Aorta (tissue), 5 donors: ENCODE results near the gene DPH2. TPM values are rescaled to one million over a fixed set of nuclear protein-coding genes. Genes with fewer than 3 reads are reported as not detected.

Source experiments
- ATAC-seq: fragments of 200-7000 bp; cut with Tn5 transposase; one replicate; pipeline ENCODE4 v1.9.1; 2022; ENCODE audit warnings: moderate library complexity; ENCODE audit not compliant: low FRiP score
- DNase-seq, 2 donors: peaks; one replicate each; pipeline ENCODE4 v3.0.0-alpha.2; 2020
- H3K27ac ChIP-seq, 2 donors: one replicate each; pipeline ENCODE4 v1.5.1; 2013; ENCODE audit warnings: low read length in 2 of 2, mild to moderate bottlenecking in 2 of 2, moderate library complexity in 2 of 2, control low read depth in 1 of 2, inconsistent platforms in 1 of 2, low read depth in 1 of 2
- H3K27me3 ChIP-seq, 2 donors: one replicate each; pipeline ENCODE4 v1.6.1; 2013; ENCODE audit warnings: control low read depth in 1 of 2, low read length in 1 of 2, mild to moderate bottlenecking in 1 of 2, moderate library complexity in 1 of 2; ENCODE audit not compliant: insufficient read depth in 2 of 2, control insufficient read depth in 1 of 2
- H3K36me3 ChIP-seq, 2 donors: one replicate each; pipeline ENCODE4 v1.6.1; 2013; ENCODE audit warnings: control low read depth in 1 of 2, low read length in 1 of 2, mild to moderate bottlenecking in 1 of 2; ENCODE audit not compliant: insufficient read depth in 2 of 2, control insufficient read depth in 1 of 2
- H3K4me1 ChIP-seq, 2 donors: one replicate each; pipeline ENCODE4 v1.6.1; 2013; ENCODE audit warnings: low read length in 2 of 2, control low read depth in 1 of 2, mild to moderate bottlenecking in 1 of 2, moderate library complexity in 1 of 2; ENCODE audit not compliant: insufficient read depth in 2 of 2, control insufficient read depth in 1 of 2
- H3K4me3 ChIP-seq, 2 donors: one replicate each; pipeline ENCODE4 v1.5.1; 2013; ENCODE audit warnings: low read length in 2 of 2, control low read depth in 1 of 2, mild to moderate bottlenecking in 1 of 2
- H3K9me3 ChIP-seq: one replicate; pipeline ENCODE4 v1.6.1; 2013; ENCODE audit warnings: mild to moderate bottlenecking, low read length; ENCODE audit not compliant: control insufficient read depth
- WGBS, 2 donors: extraction: QIAGEN DNeasy Blood & Tissue Kit; methylation state at CpG; one replicate each; pipeline ENCODE4 v1.1.7; 2013; 5-methylcytosine and 5-hydroxymethylcytosine counted together
- intact Hi-C, 2 donors: fragments of 100-400 bp; cut with DNase I; formaldehyde crosslinking; loops; one replicate each; pipeline versions ENCODE4 v1.14.2 to v1.15.0; 2022
- polyA plus RNA-seq, 2 donors: library from polyadenylated mRNA; stranded (reverse); fragments of 200-250 nt; gene quantifications; one replicate each; pipeline ENCODE4 v1.2.3, GENCODE V29; 2013
- total RNA-seq, 2 donors: library from RNA; stranded (reverse); fragmentation: NEBNext Ultra II Directional; extraction: Animal tissue kit (Norgen Biotek cat#: 25700); gene quantifications; one replicate each; pipeline ENCODE4 v1.2.1, GENCODE V29; 2021
- donor health status: healthy with polysubstance abuse.
- donor health status: Bipolar disorder and iron deficiency.
- donor health status: DM: no; HTN: no; CAD: no.
- donor health status: DM: no; HTN: no; CAD: no.
- donor health status: DM: yes; HTN: yes; CAD: no.

The DPH2 gene
- total and polyA plus RNA-seq, 4 donors: 6.0 to 15.8 (median 13.3) TPM

DNA sequence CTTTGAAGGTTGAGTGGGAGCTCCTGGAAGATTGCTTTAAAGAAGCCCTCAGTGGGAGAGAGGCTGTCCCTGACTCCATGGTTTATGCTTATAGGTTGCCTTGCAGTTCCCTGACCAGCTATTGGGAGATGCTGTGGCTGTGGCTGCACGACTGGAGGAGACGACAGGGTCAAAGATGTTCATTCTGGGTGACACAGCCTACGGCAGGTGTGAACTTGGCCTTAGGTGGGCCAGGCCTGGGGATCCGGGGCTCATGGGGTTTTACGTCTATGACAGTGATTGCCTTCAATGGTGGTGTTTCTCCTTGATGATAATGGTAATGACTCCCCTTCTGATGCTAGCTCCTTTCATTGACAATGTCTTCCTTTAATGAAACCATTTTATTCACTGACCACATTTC lies 692 bp downstream of the DPH2 start:
- Histone ChIP-seq H3K27ac (no peak overlapping the region), H3K4me1 (no peaks in the 10 kb centered on the region), H3K4me3 (peak overlapping the region; percentile 55 to 60), H3K36me3 (no peaks in the 10 kb centered on the region), H3K9me3 (no peaks in the 10 kb centered on the region), H3K27me3 (no peaks in the 10 kb centered on the region)
- no peak for DNase-seq
- 47 to 56% methylated on average over 5 of the region's 5 CpGs for WGBS, 2 donors
- intact Hi-C loops: no loop called here
- ATAC-seq: no peak

DNA sequence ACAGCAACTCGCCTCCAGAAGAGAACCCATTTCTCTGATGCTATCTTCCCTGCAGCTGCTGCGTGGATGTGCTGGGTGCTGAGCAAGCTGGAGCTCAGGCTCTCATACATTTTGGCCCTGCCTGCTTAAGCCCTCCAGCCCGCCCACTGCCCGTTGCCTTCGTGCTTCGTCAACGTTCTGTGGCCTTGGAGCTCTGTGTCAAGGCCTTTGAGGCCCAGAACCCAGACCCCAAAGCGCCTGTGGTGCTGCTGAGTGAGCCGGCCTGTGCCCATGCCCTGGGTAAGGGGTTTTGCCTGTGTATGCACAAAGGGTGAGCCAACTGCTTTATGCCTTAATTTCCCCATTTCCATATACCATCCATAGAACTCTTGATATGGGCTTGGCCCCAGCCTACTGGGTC lies 1.1 kb downstream of the DPH2 start:
- intact Hi-C loops: no loop called here
- WGBS, 2 donors: 88 to 89% methylated on average over 9 of the region's 9 CpGs
- Histone ChIP-seq H3K36me3 (no peaks in the 10 kb centered on the region), H3K27ac (no peak overlapping the region), H3K9me3 (no peaks in the 10 kb centered on the region), H3K4me3 (no peak overlapping the region), H3K27me3 (no peaks in the 10 kb centered on the region), H3K4me1 (no peaks in the 10 kb centered on the region)
- DNase-seq (no peak), ATAC-seq (no peak)

DNA sequence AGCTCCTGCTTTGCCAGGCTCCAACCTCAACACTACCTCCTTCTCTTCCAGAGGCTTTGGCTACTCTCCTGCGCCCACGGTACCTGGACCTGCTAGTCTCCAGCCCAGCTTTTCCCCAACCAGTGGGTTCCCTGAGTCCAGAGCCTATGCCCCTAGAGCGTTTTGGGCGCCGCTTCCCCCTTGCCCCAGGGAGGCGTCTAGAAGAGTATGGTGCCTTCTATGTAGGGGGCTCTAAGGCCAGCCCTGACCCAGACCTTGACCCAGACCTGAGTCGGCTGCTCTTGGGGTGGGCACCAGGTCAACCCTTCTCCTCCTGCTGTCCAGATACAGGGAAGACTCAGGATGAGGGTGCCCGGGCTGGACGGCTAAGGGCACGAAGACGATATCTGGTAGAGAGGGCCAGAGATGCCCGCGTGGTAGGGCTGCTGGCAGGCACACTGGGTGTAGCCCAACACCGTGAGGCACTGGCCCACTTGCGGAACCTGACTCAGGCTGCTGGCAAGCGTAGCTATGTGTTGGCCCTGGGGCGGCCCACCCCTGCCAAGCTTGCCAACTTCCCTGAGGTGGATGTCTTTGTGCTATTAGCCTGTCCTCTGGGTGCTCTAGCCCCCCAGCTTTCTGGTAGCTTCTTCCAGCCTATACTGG lies 1.6 kb downstream of the DPH2 start:
- no peak overlapping the region for H3K4me3 ChIP-seq
- intact Hi-C loops: no loop called here

DNA sequence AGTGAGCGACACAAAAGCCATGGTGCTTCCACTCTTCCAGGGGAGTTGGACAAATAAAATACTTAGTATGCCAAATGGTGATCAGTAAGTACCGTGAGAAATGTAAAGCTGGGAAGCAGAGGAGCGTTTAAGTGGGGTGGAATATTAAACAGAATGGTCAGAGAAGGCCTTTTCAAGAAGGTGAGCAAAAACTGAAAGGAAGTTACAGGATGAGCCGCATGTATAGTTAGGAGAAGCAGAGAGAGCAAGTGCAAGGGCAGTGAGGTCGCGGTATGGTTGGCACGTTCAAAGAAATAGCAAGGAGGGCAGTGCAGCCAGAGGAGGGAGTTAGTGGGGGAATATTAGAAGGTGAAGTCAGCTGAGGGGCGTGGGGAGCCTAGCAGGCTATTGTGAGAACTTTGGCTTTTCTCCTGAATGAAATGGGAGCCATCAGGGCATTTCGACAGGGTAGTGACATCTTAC lies 4.2 kb downstream of the DPH2 start:
- H3K4me3 ChIP-seq: peak overlapping the region; percentile 20 to 33
- intact Hi-C loops: no loop called here
- H3K27ac ChIP-seq: peak overlapping the region in 1 of 2 donors; percentile 61
- no peaks in the 10 kb centered on the region for H3K4me1 ChIP-seq
- H3K27me3 ChIP-seq: no peaks in the 10 kb centered on the region
- WGBS, 2 donors: 37 to 42% methylated on average over 9 of the region's 9 CpGs
- no peaks in the 10 kb centered on the region for H3K36me3 ChIP-seq
- H3K9me3 ChIP-seq: no peaks in the 10 kb centered on the region
- DNase-seq: no peak
- ATAC-seq: no peak

More for the DNA sequence above, 1.6 kb downstream of the DPH2 start:
- H3K27me3 ChIP-seq: no peaks in the 10 kb centered on the region
- 93 to 95% methylated on average over 17 of the region's 17 CpGs for WGBS, 2 donors
- H3K36me3 ChIP-seq: no peaks in the 10 kb centered on the region
- H3K9me3 ChIP-seq: no peaks in the 10 kb centered on the region
- DNase-seq (no peak), ATAC-seq (no peak)
- no peaks in the 10 kb centered on the region for H3K4me1 ChIP-seq
- no peak overlapping the region for H3K27ac ChIP-seq

DNA sequence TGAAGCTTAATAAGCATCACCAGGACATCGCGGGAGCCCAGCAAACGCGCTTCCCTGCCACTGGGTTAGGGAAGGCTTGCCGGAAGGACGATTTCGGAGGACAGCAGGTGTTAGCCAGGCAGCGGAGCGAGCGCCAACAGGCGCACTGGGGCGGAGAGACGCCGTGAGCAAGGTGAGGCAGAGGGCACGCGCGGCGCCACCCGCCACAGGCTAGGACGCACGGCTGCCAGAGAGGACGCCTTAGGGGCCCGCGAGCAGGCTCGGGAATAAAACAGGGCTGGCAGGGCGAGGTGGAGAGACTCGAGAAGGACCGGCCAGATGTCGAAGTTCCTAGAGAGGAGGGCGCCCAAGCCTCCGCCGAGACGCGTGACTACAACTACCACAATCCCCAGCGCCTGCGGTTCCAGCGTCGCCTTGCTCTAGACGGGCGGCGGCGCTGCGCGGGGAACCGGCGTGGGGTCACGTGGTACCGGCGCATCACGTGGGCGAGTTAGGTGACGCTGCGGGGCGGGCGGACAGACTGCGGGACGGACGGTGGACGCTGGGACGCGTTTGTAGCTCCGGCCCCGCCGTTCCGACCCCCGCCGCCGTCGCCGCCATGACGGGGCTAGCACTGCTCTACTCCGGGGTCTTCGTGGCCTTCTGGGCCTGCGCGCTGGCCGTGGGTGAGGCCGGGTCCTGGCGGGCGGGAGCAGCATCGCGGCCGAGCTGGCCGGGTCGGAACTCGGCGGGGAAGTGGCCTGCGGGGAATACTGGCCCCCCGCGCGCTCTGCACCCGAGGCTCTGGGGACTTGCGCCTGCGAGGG lies 4.8 kb downstream of the DPH2 start, which contains the start of gene ATP6V0B:
Gene ATP6V0B (plus strand): TSS at position 518 of the 806 bp plus-strand sequence. CDS start 81 bp downstream, at position 599.
- peak; percentile 98 to 99 for DNase-seq

DNA sequence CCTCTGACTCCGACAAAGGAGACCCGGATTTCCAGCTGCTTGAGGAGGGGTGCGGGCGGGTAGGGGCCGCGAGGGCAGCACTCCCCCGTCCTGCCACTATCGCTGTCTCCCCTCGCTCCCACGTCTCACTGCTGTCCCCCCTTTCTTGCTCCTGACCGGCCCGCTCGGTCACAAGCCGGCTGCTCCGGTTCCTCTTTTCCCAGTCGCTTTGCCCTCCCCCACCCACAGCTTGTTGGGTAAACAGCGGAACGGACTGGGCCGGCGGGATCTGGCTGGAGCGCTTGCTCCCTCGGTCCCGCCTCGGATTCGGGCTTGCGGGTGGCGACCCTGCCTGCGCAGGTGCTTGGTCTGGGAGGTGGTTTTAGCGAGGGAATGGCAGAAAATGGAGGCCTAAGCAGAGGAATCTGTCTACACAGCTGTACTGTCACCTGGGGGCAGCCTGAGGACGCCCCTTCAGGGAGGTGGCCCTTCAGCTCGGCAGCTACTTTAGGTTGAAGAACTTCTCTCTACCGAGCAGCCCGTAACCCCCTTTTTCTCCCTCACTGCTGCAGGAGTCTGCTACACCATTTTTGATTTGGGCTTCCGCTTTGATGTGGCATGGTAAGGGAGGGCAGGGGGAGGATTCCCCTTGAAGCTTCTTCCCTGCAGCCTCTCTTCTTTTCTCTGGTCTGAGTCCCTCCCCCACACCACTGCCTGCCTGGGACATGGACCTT lies 5.6 kb downstream of the DPH2 start:
- Histone ChIP-seq H3K4me3 (peak overlapping the region; percentile 34 to 72), H3K4me1 (no peaks in the 10 kb centered on the region), H3K27me3 (no peaks in the 10 kb centered on the region), H3K9me3 (no peaks in the 10 kb centered on the region), H3K27ac (peak overlapping the region in 1 of 2 donors; percentile 29), H3K36me3 (no peaks in the 10 kb centered on the region)
- ATAC-seq (peak; percentile 26), DNase-seq (peak; percentile 86 to 90)
- 1 to 2% methylated on average over 27 to 34 of the region's 34 CpGs for WGBS, 2 donors
- intact Hi-C loops: no loop called here

More for the DNA sequence above, 4.8 kb downstream of the DPH2 start, which contains the start of gene ATP6V0B:
- Histone ChIP-seq H3K4me1 (no peaks in the 10 kb centered on the region), H3K4me3 (peak within 1 kb of the TSS; percentile 34 to 72), H3K27ac (peak within 1 kb of the TSS in 1 of 2 donors; percentile 61), H3K27me3 (no peaks in the 10 kb centered on the region), H3K9me3 (no peaks in the 10 kb centered on the region), H3K36me3 (no peaks in the 10 kb centered on the region)
- peak; percentile 94 for ATAC-seq
- 0% methylated on average over 55 to 93 of the region's 93 CpGs for WGBS, 2 donors
- intact Hi-C loops: no loop called here

DNA sequence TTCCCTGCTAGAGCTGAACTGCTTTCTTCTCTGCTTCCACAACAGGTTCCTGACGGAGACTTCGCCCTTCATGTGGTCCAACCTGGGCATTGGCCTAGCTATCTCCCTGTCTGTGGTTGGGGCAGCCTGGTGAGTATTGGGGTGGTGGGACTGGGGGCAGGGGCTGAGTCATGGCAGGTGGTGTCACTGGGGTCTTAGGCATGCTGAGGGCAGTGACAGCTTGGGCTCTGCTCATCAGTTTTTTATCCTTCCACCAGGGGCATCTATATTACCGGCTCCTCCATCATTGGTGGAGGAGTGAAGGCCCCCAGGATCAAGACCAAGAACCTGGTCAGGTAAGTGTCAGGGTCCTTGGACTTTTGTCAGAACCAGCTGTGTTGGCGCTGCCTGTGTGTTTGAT lies 6.2 kb downstream of the DPH2 start:
- ATAC-seq (no peak), DNase-seq (peak in 1 of 2 donors; percentile 29)
- H3K36me3 ChIP-seq: no peaks in the 10 kb centered on the region
- no peak overlapping the region for H3K27ac ChIP-seq
- H3K27me3 ChIP-seq: no peaks in the 10 kb centered on the region
- no peaks in the 10 kb centered on the region for H3K4me1 ChIP-seq
- H3K9me3 ChIP-seq: no peaks in the 10 kb centered on the region
- intact Hi-C loops: no loop called here
- H3K4me3 ChIP-seq: no peak overlapping the region
- 75 to 77% methylated on average over 4 of the region's 4 CpGs for WGBS, 2 donors

DNA sequence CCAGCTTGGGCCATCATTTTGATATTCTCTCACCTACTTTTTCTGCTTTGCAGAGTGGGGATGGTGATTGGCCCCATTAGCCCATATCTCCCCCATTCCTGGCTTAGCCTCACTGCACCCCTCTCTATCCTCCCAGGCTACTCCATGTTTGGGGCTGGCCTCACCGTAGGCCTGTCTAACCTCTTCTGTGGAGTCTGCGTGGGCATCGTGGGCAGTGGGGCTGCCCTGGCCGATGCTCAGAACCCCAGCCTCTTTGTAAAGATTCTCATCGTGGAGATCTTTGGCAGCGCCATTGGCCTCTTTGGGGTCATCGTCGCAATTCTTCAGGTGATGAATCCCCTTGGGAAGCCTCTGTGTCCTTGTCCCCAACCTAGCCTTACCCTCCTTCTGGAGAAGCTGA lies 7.1 kb downstream of the DPH2 start:
- no peak for ATAC-seq
- peak in 1 of 2 donors; percentile 30 for DNase-seq
- 85 to 87% methylated on average over 8 of the region's 8 CpGs for WGBS, 2 donors
- Histone ChIP-seq H3K27ac (no peak overlapping the region), H3K27me3 (no peaks in the 10 kb centered on the region), H3K4me1 (no peaks in the 10 kb centered on the region), H3K4me3 (no peak overlapping the region), H3K9me3 (no peaks in the 10 kb centered on the region), H3K36me3 (no peaks in the 10 kb centered on the region)
- intact Hi-C loops: no loop called here
